ENCODE data around the gene KRT17.
A peak's percentile ranks its signal among the peaks of the same experiment; 100 is the strongest.
"Not testable (repeated sequence)": the region's sequence is repeated elsewhere in the genome, so short reads cannot be mapped to it uniquely, and the experiment has no call there.

KRT17 gene

GRCh38 chr17:41653892-41654677 lies 29.7 kb upstream of the KRT17 start:
- DNase-seq = peak; percentile 54

- DNase-seq = no peak
Observed at GRCh38 chr17:41653421-41653820, 29.0 kb upstream of the KRT17 start.

- DNase-seq = no peak
Observed at GRCh38 chr17:41652461-41652970, 28.1 kb upstream of the KRT17 start.

- DNase-seq = peak; percentile 91
Observed at GRCh38 chr17:41651625-41652460, 27.5 kb upstream of the KRT17 start.

- DNase-seq = no peak
Observed at GRCh38 chr17:41650794-41651624, 26.6 kb upstream of the KRT17 start.

- DNase-seq = no peak
Observed at GRCh38 chr17:41649923-41650519, 25.6 kb upstream of the KRT17 start.

GRCh38 chr17:41648411-41649195 lies 24.2 kb upstream of the KRT17 start:
- peak; percentile 78 for DNase-seq

GRCh38 chr17:41647940-41648410 lies 23.6 kb upstream of the KRT17 start:
- DNase-seq = peak; percentile 80

GRCh38 chr17:41647038-41647813 lies 22.9 kb upstream of the KRT17 start:
- no peak for DNase-seq

- no peak for DNase-seq
Observed at GRCh38 chr17:41642252-41643156, 18.1 kb upstream of the KRT17 start.

GRCh38 chr17:41640596-41640995 lies 16.2 kb upstream of the KRT17 start:
- DNase-seq = not testable (repeated sequence)

- no peak for DNase-seq
Observed at GRCh38 chr17:41639492-41640473, 15.4 kb upstream of the KRT17 start.

GRCh38 chr17:41638941-41639340 lies 14.6 kb upstream of the KRT17 start:
- no peak for DNase-seq

GRCh38 chr17:41638194-41638593 lies 13.8 kb upstream of the KRT17 start:
- no peak for DNase-seq

- DNase-seq = no peak
Observed at GRCh38 chr17:41636652-41637051, 12.3 kb upstream of the KRT17 start.

GRCh38 chr17:41635121-41636097 lies 11.0 kb upstream of the KRT17 start:
- DNase-seq = no peak

- DNase-seq = no peak
Observed at GRCh38 chr17:41634639-41635038, 10.3 kb upstream of the KRT17 start.

Data from NCI-H2171 treated with DMSO at 0.1 percent for 48 hours (cell line).